Activated naive CD4-positive, alpha-beta T cell (primary cell): ENCODE data around the gene PICK1.
"Not testable (repeated sequence)": the region's sequence is repeated elsewhere in the genome, so short reads cannot be mapped to it uniquely, and the experiment has no call there.

Source experiments
- DNase-seq, 4 experiments: peaks; one replicate each; lab custom pipeline; 2025; lab: John Stamatoyannopoulos, UW

PICK1 gene

DNA sequence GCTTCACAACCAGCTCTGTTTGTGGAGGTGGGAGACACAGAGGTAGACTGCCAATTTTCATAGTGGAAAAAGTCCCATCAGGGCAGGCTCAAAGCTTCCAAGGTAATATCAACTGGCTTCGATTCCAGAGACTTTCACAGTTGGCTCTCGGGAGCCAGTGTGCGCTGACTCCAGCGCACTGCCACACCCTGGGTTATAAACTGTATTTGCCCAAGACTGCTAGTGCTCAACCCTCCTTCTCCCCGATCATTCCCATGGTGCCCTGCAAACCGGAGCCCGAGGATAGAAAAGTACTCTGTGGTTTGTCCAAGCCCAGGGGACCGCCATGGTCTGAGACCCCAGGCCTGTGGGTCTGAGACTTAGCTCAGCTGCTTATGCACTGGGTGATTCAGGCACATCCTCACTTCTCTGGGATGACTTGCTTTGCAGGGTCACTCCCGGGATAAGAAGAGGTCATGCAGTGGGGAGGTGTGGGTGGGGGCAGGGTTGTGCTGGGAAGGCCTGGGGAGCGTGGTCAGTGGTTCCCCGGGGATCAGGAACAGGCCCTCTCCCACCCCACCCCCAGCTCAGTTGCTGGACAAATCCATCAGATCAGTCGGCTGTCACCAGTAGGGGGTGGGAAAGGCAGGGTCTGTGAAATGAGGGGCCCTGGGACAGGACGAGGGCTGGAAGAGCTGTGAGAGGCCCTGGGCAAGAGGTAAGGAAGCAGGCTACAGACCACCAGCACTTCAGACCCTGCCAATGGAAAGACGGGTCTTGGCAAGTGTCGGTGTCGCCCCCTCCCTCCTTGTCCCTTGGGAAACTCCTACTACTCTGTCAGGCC is 26.7 kb upstream of the PICK1 start:
- no peak for DNase-seq

DNA sequence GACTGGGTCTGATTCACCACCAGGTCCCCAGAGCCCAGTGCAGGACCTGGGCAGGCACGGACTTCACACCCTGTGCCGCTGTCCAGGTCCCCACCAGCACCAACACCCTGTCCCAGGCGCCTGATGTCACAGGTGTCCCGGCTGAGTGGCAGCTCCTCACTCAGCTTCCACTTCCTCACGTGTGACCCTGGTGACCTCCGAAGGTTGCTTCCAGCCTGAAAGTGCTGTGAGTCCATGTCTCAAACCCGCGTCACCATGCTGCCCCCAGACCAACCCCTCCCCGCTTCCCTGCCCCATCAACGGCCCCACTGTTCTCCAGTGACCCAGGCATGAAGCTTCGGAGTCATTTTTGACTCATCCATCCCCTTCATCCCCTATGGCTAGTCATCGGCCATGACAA is 25.7 kb upstream of the PICK1 start:
- DNase-seq = no peak

DNA sequence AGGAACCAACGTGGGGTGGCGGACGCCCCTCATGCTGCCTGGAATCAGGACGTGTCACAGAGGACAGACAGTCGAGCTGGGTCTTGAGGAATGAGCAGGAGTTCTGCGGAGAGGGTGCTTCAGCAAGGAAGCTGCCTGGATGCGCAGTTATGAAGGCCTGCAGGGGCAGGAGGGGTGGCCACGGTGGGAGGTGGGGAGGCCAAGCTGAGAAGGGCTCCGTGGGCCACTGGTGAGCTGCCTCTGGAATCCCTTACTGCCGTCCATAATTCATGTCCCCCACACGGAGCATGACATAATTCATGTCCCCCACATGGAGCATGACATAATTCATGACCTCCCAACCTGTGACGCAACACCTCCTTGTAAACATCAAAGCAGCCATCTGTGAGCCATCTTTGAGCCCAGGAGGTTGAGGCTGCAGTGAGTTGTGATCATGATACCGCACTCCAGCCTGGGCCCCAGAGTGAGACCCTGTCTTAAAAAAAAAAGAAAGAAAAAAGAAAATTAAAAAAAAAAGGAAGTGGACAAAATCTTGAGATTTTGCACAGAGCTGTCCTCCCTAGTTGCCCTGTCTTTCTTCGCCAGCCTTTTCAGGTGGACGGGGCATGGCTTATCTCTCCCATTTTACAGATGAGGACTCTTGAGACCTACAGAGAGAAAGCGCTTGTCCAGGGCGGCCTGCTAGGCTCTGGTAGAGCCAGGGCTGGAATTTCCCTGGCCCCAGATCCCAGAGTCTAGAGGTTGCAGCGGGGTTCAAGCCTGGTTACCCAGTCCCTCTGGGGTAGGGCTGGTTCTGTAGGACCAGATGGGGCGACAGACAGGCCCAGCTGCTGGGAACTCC is 24.3 kb upstream of the PICK1 start:
- DNase-seq = no peak

DNA sequence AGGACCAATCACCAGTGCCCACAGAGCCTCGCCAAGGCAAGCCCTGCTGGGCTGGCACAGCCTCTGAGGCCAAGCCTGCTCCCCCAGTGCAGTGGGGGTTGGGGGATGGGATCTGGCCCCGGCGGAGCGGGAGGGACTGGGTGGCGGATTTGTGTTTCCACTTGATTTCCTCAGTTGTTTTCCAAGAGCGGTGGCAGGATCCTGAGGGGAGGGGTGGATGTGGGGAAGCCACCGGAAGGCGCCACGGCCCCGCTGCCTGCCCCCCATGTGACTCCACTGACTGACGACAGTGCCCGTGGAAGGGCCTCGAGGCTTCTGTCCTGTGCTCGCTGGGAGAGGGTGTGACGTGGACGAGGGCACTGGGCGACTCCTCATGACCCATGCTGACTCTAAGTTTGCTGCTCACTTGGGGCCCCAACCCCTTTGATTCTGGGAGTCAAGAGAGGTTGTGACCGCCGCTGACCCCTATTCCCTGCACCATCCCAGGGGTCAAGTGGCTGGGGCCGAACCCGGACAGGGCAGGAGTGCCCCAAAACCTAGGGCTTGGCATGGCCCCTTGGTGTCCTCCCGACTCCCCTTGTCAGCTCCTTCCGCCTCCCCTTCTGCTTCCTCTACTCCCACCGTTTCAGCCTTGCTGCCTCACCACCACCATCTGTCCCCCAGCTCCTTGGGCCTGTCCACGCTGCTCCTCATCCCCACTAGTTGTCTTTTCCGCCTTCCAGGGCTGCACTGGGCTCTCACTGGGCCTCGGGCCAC is 23.5 kb upstream of the PICK1 start:
- DNase-seq = no peak

DNA sequence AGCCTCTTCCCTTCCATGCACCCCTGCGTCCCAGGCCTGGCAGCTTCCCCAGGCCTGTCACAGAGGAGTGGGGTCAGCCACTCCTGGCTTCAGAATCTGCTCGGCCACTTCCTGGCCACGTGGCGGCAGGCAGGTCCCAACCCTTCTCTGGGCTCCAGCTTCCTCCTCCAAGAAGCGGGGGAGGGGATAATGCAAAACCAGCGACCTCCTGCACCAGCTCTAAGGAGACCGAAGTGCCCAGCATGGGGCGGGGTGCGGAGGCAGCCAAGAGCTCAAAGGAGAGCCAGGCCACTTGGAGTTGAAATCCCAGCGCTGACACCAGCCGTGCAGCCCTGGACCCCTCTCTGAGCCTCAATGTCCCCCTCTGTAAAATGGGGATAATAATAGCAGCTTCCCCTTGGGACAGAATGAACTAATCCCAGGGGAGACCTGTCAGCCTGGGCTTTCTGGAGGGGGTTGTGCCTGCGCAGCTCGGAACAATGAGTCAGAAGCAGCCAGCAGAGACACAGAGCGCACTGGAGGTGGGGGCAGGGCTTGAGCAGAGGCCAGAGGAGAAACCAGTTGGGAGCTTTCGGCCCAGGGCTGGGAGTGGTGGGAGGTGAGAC is 22.8 kb upstream of the PICK1 start:
- no peak for DNase-seq

DNA sequence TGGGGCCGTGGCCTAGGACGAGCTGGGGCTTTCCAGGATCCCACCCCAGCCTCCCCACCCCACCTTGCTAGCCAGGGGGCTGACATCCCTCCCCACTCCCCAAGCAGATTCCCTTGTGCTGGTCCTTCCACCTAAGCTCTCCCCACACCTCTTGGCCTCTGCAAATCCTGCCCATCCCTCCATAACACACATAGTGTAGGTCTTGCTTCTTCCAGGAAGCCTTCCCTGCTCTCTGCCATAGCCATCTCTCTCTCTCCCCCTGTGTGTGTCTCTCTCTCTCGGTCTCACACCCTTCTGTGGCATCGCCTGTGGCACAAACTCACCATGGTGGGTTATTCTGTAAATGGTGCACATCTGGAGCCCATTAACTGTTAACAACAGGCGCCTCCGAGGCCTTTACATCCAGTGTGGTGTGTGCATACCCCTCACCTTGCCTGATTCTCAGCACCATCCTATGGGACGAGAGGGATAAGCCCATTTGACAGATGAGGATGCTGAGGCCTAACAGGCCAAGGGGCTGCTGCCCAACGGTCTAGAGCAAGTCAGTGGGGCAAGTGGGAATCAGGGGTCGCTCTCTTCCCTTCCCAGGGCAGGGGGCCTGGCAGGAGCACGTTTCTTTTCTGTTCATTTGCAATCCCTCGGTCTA is 22.2 kb upstream of the PICK1 start:
- DNase-seq = no peak

DNA sequence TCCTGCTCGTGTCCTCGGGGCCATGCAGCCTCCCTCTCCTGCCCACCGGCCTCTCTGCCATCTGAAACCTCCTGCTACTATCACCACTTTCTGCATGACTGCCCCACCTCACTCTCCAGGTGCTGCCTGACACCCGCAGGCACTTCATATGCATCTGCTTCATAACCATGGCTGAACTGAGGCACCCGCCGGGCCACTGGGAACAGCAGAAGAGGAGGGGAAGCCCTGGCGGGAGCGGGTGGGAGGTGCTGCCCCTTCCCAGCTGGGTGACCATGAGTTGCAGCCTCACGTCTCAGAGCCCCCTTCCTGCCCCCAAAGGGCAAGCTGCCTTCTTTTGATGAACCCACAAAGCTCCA is 21.7 kb upstream of the PICK1 start:
- no peak for DNase-seq

DNA sequence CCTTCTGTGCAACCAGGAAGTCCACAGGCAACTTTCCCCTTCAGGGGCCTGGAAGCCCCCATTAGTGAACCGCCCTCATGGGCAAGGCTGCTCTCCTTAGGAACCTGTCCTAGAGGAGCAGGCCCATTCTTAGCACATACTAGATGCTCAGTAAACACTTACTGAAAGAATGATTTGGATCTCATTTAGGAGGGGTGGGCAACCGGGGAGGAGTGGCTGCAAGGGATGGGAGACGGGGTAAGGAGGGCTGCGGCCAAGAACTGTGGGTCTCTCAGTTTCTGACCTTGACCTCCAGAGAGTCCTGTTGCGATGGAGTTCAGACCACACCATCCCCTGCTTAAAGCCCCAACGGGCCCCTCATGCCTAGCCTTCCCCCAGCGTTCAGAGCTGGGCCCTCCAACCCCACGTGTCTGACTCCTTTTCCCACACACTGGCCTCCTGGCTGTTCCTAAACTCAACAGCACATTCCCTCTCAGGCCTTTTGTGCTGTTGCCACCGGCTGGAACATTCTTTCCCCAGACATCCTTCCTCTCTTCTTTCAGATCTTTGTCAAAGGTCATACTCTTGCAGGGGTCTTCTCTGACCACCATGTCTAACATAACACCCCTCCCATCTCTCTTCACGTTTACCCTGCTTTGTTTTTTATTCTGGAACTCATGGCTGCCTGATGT is 20.7 kb upstream of the PICK1 start:
- DNase-seq = no peak

DNA sequence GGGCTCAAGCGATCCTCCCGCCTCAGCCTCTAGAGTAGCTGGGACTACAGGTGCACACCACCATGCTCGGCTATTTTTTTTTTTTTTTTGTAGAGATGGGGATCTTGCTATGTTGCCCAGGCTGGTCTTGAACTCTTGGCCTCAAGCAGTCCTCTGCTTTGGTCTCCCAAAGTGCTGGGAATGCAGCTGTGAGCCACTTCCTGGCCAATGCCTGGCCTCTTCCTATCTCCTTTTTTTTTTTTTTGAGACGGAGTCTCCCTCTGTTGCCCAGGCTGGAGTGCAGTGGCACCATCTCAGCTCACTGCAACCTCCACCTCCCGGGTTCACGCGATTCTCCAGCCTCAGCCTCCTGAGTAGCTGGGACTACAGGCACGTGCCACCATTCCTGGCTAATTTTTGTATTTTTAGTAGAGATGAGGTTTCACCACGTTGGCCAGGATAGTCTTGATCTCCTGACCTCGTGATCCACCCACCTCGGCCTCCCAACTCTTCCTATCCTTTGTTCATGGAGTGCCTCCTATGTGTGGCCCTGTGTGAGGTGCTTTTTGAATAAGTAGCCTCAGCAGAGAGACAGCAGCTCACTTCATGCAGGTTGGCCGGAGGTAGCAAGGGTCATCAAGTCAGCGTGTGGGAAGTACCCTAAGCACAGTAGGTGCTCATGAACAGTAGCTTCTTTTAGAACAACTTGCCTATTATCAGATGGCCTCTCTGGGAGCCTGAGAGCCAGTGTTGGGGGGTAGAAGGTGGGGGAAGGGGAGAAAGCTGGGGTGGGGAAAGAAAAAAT is 19.6 kb upstream of the PICK1 start:
- DNase-seq = not testable (repeated sequence)

DNA sequence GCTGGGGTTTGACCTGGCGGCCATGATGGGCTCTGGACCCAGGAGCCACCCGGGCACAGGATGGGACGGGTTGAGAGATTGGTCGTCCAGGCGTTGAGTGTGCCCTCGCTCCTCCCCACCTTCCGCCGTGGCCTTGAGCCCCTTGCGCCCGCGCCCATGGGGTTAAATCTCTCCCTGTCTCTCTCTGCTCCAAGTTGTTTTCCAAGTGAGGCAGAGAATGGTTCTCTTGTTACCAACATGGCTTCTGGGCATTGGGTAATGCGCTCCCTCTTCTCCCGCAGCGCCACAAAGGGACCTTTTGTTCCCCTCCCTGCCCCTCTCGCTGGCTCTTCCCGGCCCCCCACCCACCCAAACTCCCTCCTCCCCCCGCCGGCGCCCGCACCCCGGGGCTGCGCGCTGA is 18.8 kb upstream of the PICK1 start:
- DNase-seq = no peak

DNA sequence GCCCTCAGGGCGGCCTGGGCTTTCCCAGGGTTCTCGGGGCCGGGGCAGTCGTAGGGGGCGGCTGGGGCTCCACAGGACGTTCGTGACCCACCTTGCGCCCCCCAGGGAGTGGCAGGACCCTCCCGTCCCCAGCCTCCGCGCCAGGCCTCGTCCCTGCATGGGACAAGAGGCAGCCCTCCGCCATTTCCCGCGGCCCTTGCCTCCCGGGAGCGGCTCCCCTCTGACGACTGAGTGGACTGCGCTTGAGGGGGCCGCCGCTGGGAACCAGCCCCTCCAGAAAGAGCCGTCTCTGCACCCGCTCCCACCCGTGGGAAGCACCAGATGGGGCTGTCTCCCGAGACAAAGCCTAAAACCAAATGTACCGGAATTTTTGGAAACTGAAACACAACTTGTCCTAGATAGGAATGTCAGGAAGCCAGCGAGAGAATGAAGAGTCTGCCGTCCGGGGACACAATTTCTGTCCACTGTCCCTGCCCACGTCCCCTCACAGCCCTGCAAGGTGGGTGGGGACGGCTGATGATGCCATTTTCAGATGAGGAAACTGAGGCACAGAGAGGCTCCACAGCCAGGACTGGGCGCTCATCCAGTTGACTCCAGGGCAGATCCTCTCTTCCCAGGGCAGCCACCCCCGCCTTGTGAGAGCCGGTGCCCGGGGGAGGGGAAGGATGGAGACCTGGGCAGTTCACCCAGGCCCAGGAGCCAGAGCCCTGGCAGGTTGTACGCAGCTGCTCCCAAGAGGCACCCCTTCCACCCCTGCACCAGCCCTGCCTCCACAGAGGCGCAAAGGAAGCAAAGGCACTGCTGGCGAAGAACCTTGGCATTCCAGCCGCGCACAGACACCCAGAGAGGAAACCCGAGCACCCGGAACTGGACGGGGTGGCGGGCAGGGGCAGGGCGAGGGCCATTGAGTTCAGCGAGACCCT is 18.1 kb upstream of the PICK1 start:
- no peak for DNase-seq

DNA sequence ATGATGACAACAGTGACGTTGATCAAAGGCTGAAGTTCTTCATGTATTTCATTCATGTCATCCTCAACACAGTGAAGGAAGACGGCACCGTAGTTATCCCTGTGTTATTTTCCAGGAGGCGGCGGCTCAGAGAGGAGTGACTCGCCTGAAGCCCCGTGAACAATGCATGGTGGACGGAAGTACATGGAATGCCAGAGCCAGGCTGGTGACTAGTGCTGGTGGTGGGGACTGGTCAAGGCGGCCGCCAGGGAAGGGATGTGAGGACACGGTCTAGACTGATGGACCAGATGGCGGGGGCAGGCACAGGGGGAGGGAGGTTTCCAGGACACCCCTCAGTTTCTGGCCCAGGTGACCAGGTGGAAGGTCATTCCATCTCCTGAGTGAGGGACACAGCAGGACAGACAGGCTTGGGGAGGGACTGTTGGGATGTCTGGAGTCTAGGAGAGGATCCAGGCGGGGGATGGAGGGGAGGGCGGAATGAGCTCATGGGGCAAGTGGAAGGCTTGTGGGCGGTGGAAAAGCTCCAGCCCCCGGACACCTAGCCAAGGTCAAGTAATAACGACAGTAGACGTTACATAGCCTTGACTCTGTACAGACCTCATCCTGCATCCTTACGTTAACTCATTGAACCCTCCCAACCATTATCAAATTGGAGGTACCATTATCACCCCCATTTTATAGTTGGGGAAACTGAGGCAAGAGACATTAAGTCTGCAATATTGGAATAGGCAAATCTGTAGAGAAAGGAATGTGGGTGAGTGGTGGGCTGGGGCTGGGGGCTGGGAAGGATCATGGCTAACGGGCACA is 16.0 kb upstream of the PICK1 start:
- no peak for DNase-seq

DNA sequence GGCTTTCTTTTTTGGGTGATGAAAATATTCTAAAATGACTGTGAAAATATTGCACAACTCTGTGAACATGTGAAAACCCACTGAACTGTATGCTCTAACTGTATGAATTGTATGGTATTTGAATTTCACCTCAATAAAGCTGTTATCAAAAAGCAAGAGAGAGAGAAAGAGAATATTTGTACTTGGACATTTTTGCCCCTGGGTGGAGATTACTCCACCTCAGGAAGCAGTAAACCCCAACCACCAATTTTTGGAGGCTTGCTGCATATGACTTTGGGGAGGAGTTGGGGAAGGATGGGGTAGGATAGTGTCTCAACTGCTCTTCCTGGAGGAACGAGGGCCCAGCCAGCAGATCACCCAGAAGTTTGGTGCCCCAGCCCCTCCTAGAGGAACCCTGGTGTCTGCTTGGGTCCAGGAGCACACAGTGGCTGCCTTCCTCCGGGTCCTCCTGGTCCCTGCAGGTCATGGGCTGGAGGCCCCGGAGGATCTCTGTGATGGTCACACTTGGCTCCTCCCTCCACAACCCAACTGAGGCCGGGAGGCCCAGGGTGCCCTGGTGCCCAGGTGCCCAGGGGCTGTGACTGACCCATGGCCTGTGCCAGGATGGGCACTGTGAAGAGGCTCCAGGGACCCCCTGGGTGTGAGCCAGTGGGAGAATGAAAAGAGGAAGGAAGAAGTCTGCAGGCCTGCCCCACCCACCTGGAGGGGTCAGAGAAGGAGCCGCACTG is 15.3 kb upstream of the PICK1 start:
- DNase-seq = no peak

DNA sequence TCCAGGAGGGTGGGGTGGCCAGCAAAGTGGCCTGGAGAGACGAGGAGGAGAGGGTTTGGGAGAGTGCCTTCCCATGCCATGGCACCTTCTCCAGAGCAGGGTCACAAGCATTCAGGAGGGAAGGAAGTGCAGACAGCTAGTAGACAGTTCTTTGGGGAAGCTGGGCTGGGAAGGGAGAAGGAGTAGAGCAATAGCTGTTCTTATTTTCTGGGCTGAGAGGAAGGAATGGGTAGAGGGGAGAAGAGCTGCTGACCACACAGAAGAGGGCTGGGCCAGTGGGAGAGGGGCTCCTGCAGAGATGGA is 14.8 kb upstream of the PICK1 start:
- DNase-seq = no peak

DNA sequence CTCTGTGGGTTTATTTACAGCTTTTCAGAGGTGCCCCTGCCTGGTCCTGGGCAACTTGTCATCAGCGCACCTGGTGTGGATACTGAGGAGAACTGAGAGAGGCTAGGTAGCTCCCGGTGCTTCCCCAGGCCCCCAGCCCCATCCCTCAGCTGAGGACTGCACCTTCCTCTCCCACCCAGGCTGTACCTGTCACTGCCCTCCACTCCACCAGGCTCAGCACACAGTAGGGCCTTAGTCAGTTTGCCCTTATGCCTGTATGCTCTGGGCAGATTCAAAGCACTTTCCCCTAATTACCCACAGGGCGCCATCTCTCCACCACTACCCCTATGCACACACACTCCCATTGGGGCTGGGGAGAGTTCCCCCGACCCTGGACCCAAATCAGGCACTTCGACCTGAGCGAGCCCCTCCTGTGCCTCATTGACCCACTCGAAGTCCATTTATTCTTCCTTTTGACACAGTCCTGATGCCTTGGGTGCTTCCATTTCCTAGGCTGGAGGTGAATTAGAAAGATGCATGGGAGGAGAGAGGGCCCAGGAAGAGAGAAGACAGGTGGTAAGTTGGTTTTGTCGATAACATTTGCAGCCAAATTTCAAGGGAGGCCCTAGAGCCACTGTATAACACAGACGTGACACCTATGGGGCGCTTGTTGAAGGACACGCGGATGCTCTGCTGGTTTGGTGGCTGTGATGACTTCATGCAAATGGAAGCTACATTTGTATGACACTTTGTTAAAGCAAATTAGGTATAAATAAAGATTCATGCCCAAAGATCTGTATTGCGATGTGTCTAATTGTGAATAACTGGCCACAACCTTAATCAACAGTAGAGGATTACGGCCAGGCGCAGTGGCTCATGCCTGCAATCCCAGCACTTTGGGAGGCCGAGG is 13.8 kb upstream of the PICK1 start:
- DNase-seq = no peak

DNA sequence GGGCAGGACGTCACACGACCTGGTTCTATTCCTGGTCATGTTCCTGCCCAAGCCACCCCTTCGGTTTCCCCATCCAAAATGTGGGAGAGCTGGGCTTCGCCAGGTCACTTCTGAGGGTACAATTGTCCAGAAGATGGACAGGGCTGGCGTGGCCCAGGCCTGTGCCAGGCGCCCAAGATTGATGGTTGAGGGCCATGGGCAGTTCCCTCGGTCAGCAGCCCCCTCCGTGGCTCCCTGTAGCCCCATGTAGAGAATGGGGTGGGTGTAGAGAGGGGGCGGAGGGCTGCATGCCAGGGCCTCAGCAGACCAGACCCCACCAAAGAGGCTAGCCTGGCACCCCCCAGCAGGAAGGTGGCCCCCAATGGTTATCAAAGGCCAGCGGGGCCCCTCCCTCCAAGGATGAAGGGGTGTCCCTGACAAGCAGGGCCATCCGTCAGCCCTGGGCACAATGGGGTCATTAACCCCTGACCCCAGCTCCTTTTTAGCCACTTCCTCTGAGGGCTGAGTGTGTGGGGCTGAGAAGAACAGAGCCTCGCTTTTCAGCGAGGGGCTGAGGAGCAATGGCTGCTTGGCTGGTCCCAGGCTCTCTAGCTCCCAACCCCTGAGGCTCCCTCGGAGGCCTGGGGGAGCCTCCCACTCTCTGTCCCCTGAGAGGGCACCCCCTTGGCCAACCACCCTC is 11.0 kb upstream of the PICK1 start:
- no peak for DNase-seq
